ENCODE results near the gene RMDN2.

DNA sequence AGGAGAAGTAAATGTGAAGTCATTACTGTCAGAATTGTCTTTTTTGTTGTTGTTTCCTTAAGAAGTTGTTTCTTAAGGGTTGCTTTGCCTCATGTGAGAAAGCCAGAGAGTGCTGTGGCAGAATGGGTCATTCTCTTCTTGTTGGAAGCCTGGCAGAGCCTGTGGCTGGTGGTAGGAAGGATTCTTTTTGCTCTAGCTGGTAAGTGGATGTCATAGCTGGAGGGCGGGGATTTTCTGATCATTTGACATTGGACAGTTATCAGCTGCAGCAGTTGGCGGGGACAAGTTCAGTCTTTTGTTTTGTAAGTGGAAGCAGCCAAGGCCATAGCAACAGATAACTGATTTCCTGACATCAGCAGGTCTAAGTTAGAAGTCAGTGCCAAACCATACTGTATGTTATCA, 5.5 kb upstream of the RMDN2 start:
- TF ChIP-seq, protein P1, sequence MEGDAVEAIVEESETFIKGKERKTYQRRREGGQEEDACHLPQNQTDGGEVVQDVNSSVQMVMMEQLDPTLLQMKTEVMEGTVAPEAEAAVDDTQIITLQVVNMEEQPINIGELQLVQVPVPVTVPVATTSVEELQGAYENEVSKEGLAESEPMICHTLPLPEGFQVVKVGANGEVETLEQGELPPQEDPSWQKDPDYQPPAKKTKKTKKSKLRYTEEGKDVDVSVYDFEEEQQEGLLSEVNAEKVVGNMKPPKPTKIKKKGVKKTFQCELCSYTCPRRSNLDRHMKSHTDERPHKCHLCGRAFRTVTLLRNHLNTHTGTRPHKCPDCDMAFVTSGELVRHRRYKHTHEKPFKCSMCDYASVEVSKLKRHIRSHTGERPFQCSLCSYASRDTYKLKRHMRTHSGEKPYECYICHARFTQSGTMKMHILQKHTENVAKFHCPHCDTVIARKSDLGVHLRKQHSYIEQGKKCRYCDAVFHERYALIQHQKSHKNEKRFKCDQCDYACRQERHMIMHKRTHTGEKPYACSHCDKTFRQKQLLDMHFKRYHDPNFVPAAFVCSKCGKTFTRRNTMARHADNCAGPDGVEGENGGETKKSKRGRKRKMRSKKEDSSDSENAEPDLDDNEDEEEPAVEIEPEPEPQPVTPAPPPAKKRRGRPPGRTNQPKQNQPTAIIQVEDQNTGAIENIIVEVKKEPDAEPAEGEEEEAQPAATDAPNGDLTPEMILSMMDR (IDR thresholded peaks at IDR 0.05; ENCODE audit: borderline replicate concordance, extremely low read depth, low read length, poor library complexity, severe bottlenecking): no peak
- no peak for TF ChIP-seq EZH2 (IDR thresholded peaks at IDR 0.05; ENCODE audit: borderline replicate concordance, low read depth, low read length, severe bottlenecking)
